Measurements from ENCODE around the gene ESRRB.

- no peak for TF ChIP-seq CTCF (IDR thresholded peaks at IDR 0.05)
- no peak for TF ChIP-seq TEAD4 (IDR thresholded peaks at IDR 0.05; ENCODE audit: borderline replicate concordance, insufficient read depth)
- TF ChIP-seq GABPA (IDR thresholded peaks at IDR 0.05; ENCODE audit: low read depth): no peak
- TF ChIP-seq FOSL2 (IDR thresholded peaks at IDR 0.05; ENCODE audit: borderline replicate concordance, low read depth): no peak
- TF ChIP-seq FOXM1 (IDR thresholded peaks at IDR 0.05; ENCODE audit: low read depth): no peak
- TF ChIP-seq TCF12 (IDR thresholded peaks at IDR 0.05): no peak
Measured at GRCh38 chr14:76434220-76434619, 58.3 kb downstream of the ESRRB start.
